IMR-90 (cell line): ENCODE results near the gene PRODH. TPM values are rescaled to one million over a fixed set of nuclear protein-coding genes. Genes with fewer than 3 reads are reported as not detected.
"Not testable (repeated sequence)": the region's sequence is repeated elsewhere in the genome, so short reads cannot be mapped to it uniquely, and the experiment has no call there.

Experiments
- ATAC-seq: fragments of 200-7000 bp; cut with Tn5 transposase; 2 replicates; pipeline ENCODE4 v1.9.1; 2020; ENCODE audit warnings: low read depth, mild to moderate bottlenecking, moderate library complexity
- BruUV-seq: library from RNA; stranded (reverse); fragments of 400-500 nt; replicated peaks from 2 replicates; lab custom pipeline; 2021; lab: Mats Ljungman, UMichigan
- CTCF ChIA-PET: fragments of 300-600 bp; formaldehyde crosslinking; extraction: SDS; loops from one replicate; lab custom pipeline; 2021; ENCODE audit warnings: antibody characterized with exemption; lab: Yijun Ruan, JAX
- POLR2A ChIA-PET: fragments of 300-600 bp; sonication (Branson Sonifier 250); formaldehyde crosslinking; loops from one replicate; lab custom pipeline; 2022; ENCODE audit warnings: antibody characterized with exemption; ENCODE audit not compliant: unreplicated experiment; lab: Charles Lee
- DNase-seq: peaks from one replicate; pipeline ENCODE4 v3.0.0; 2013
- H2AFZ ChIP-seq: replicated peaks from 2 replicates; pipeline ENCODE3; 2013; ENCODE audit warnings: low read length, mild to moderate bottlenecking; ENCODE audit not compliant: poor library complexity
- H2AK5ac ChIP-seq: 2 replicates; pipeline ENCODE4 v1.6.1; 2013; ENCODE audit warnings: low read depth, low read length, inconsistent platforms
- H2AK9ac ChIP-seq: replicated peaks from 2 replicates; pipeline ENCODE3; 2013; ENCODE audit warnings: mild to moderate bottlenecking, low read depth, low read length, moderate library complexity; ENCODE audit not compliant: poor library complexity
- H2BK120ac ChIP-seq: 2 replicates; pipeline ENCODE4 v1.6.1; 2013; ENCODE audit warnings: low read depth, low read length, inconsistent platforms
- H2BK15ac ChIP-seq: 3 replicates; pipeline ENCODE4 v1.6.1; 2013; ENCODE audit warnings: low read depth, low read length, inconsistent platforms
- H2BK20ac ChIP-seq: 2 replicates; pipeline ENCODE4 v1.6.1; 2013; ENCODE audit warnings: low read depth, mild to moderate bottlenecking, inconsistent platforms, low read length, moderate library complexity
- H2BK5ac ChIP-seq: 2 replicates; pipeline ENCODE4 v1.6.1; 2013; ENCODE audit warnings: mild to moderate bottlenecking, low read depth, low read length, inconsistent platforms; ENCODE audit not compliant: poor library complexity, severe bottlenecking
- H3K14ac ChIP-seq: replicated peaks from 2 replicates; pipeline ENCODE4 v1.6.1; 2013; ENCODE audit warnings: low read depth, low read length, inconsistent platforms
- H3K18ac ChIP-seq: 2 replicates; pipeline ENCODE4 v1.6.1; 2013; ENCODE audit warnings: low read depth, low read length, control low read depth
- H3K23ac ChIP-seq: 2 replicates; pipeline ENCODE4 v1.6.1; 2013; ENCODE audit warnings: low read depth, low read length, inconsistent platforms
- H3K27ac ChIP-seq: 2 replicates; pipeline ENCODE4 v1.5.1; 2013; ENCODE audit warnings: mild to moderate bottlenecking, control low read depth, low read length; ENCODE audit not compliant: insufficient read depth
- H3K27me3 ChIP-seq: 2 replicates; pipeline ENCODE4 v1.6.1; 2013; ENCODE audit warnings: low read length; ENCODE audit not compliant: control insufficient read depth, insufficient read depth
- H3K36me3 ChIP-seq: 2 replicates; pipeline ENCODE4 v1.6.1; 2013; ENCODE audit warnings: low read length, mixed read lengths; ENCODE audit not compliant: control insufficient read depth, insufficient read depth
- H3K4ac ChIP-seq: 2 replicates; pipeline ENCODE4 v1.6.1; 2013; ENCODE audit warnings: low read depth, low read length, inconsistent platforms
- H3K4me1 ChIP-seq: 2 replicates; pipeline ENCODE4 v1.6.1; 2013; ENCODE audit warnings: low read length, mixed read lengths; ENCODE audit not compliant: control insufficient read depth, insufficient read depth
- H3K4me2 ChIP-seq: 2 replicates; pipeline ENCODE4 v1.6.1; 2013; ENCODE audit warnings: low read depth, mild to moderate bottlenecking, control low read depth, low read length, moderate library complexity
- H3K4me3 ChIP-seq: 2 replicates; pipeline ENCODE4 v1.5.1; 2013; ENCODE audit warnings: low read depth, mild to moderate bottlenecking, control low read depth, low read length, moderate library complexity; ENCODE audit not compliant: insufficient read depth
- H3K56ac ChIP-seq: 2 replicates; pipeline ENCODE4 v1.6.1; 2013; ENCODE audit warnings: low read length, inconsistent platforms; ENCODE audit not compliant: insufficient read depth; ENCODE audit errors: extremely low read depth
- H3K79me1 ChIP-seq, 2 experiments: 2 replicates each; pipeline ENCODE4 v1.6.1; 2013; ENCODE audit warnings: low read length in 2 of 2, inconsistent platforms in 1 of 2, low read depth in 1 of 2
- H3K9ac ChIP-seq: 2 replicates; pipeline ENCODE4 v1.6.1; 2013; ENCODE audit warnings: low read depth, low read length, control low read depth
- H3K9me1 ChIP-seq: 2 replicates; pipeline ENCODE4 v1.6.1; 2013; ENCODE audit warnings: low read length, inconsistent platforms; ENCODE audit not compliant: insufficient read depth
- H3K9me3 ChIP-seq: 2 replicates; pipeline ENCODE4 v1.6.1; 2013; ENCODE audit warnings: low read length; ENCODE audit not compliant: control insufficient read depth, insufficient read depth
- H4K20me1 ChIP-seq: 2 replicates; pipeline ENCODE4 v1.6.1; 2013; ENCODE audit warnings: low read length, inconsistent platforms; ENCODE audit not compliant: insufficient read depth
- H4K5ac ChIP-seq: 2 replicates; pipeline ENCODE4 v1.6.1; 2013; ENCODE audit warnings: mild to moderate bottlenecking, low read depth, low read length, control low read depth
- H4K8ac ChIP-seq, 2 experiments: 2 replicates each; pipeline ENCODE4 v1.6.1; 2013; ENCODE audit warnings: low read depth in 2 of 2, low read length in 2 of 2, control low read depth in 1 of 2, inconsistent platforms in 1 of 2
- H4K91ac ChIP-seq: 2 replicates; pipeline ENCODE4 v1.6.1; 2013; ENCODE audit warnings: low read depth, low read length, inconsistent platforms; ENCODE audit not compliant: insufficient read depth
- RAD21 ChIP-seq: IDR thresholded peaks from 2 replicates; pipeline ENCODE4 v1.6.1; 2012; ENCODE audit warnings: low read length, improper control_type of control experiment
- SMC3 ChIP-seq: fragments of 150-350 bp; IDR thresholded peaks from 2 replicates; pipeline ENCODE4 v1.6.1; 2016; ENCODE audit warnings: low read depth, mild to moderate bottlenecking, antibody characterized with exemption, low read length, moderate library complexity
- WGBS, 2 experiments: methylation state at CpG; one replicate each; pipeline versions ENCODE4 v1.1.5 to v1.1.7; 2013; ENCODE audit warnings: missing lambda C conversion rate in 2 of 2; ENCODE audit not compliant: insufficient read length in 1 of 2; ENCODE audit errors: extremely low coverage in 2 of 2; 5-methylcytosine and 5-hydroxymethylcytosine counted together
- dilution Hi-C: fragments of 300-500 bp; cut with HindIII; formaldehyde crosslinking; loops from one replicate; pipeline ENCODE4 v1.14.3; 2018; ENCODE audit warnings: low sequenced_read_pairs; ENCODE audit not compliant: unreplicated experiment
- in situ Hi-C: fragments of 300-500 bp; cut with MboI; formaldehyde crosslinking; loops from 3 replicates; pipeline ENCODE4 v1.14.3; 2019; ENCODE audit warnings: low sequenced_read_pairs, inconsistent platforms, mixed read lengths
- intact Hi-C: fragments of 100-400 bp; cut with micrococcal nuclease; formaldehyde crosslinking; loops from 2 replicates; pipeline ENCODE4 v1.10.0; 2022
- polyA plus RNA-seq, 3 experiments: library from polyadenylated mRNA; depleted of rRNA; stranded (reverse); fragments of >200 nt; gene quantifications; 2 replicates each; pipeline ENCODE4 v1.2.3, GENCODE V29; 2012; ENCODE audit warnings: low replicate concordance in 1 of 3
- total RNA-seq: library from RNA; depleted of rRNA; stranded (reverse); fragments of >200 nt; gene quantifications from 2 replicates; pipeline ENCODE4 v1.2.3, GENCODE V29; 2012
- TF ChIP-seq, protein P1 (sequence below): conservative IDR thresholded peaks from 2 replicates; pipeline ENCODE4 v1.5.1; 2012; ENCODE audit warnings: mild to moderate bottlenecking, low read depth, low read length, improper control_type of control experiment

The PRODH gene
- total and polyA plus RNA-seq, 2 of the 4 experiments (the other 2 are of a cell fraction), result 0.02 TPM; not detected in 1

- H3K9ac ChIP-seq, POLR2A ChIA-PET, H3K23ac ChIP-seq, H3K14ac ChIP-seq, H4K20me1 ChIP-seq, H3K4me3 ChIP-seq, H3K4ac ChIP-seq, H3K9me1 ChIP-seq, H3K4me1 ChIP-seq, H3K9me3 ChIP-seq, H2BK15ac ChIP-seq, H3K56ac ChIP-seq, H2BK5ac ChIP-seq, H4K91ac ChIP-seq, H2BK20ac ChIP-seq, H2AFZ ChIP-seq, BruUV-seq, H3K36me3 ChIP-seq, H3K18ac ChIP-seq, H3K27ac ChIP-seq, H3K79me1 ChIP-seq, H4K5ac ChIP-seq, dilution Hi-C loops, H2AK5ac ChIP-seq, H4K8ac ChIP-seq, H2BK120ac ChIP-seq, H2AK9ac ChIP-seq, H3K4me2 ChIP-seq, intact Hi-C loops: not testable (repeated sequence)
- TF ChIP-seq, protein P1, sequence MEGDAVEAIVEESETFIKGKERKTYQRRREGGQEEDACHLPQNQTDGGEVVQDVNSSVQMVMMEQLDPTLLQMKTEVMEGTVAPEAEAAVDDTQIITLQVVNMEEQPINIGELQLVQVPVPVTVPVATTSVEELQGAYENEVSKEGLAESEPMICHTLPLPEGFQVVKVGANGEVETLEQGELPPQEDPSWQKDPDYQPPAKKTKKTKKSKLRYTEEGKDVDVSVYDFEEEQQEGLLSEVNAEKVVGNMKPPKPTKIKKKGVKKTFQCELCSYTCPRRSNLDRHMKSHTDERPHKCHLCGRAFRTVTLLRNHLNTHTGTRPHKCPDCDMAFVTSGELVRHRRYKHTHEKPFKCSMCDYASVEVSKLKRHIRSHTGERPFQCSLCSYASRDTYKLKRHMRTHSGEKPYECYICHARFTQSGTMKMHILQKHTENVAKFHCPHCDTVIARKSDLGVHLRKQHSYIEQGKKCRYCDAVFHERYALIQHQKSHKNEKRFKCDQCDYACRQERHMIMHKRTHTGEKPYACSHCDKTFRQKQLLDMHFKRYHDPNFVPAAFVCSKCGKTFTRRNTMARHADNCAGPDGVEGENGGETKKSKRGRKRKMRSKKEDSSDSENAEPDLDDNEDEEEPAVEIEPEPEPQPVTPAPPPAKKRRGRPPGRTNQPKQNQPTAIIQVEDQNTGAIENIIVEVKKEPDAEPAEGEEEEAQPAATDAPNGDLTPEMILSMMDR, result peak; percentile 80
- TF ChIP-seq SMC3 (peak; percentile 63), RAD21 (peak; percentile 85)
- DNase-seq (peak; percentile 25), ATAC-seq (peak; percentile 99)
- H3K27me3 ChIP-seq, result peaks cover 16% of the 10 kb centered on the region
- CTCF ChIA-PET, result interaction anchor here (0.7 kb wide), 1 partner anchor 19 kb away, joined by 3 read pairs; the partner anchor contains the start of gene PRODH
- 0% methylated on average over 2 of the region's 14 CpGs; no CpG with 5 or more reads in 1 of the 2 experiments for WGBS, 2 experiments
- in situ Hi-C loops, result loop anchor here (25.0 kb wide), 1 partner anchor 408 kb away; no protein-coding TSS in a partner anchor
Measured at GRCh38 chr22:18954303-18954989, 18.4 kb upstream of the PRODH start.

GRCh38 chr22:18953128-18953527 is 17.0 kb upstream of the PRODH start:
- intact Hi-C loops, H3K4me3 ChIP-seq: not testable (repeated sequence)
- no CpG with 5 or more reads among the region's 14 CpGs for WGBS, 2 experiments

More at GRCh38 chr22:18953128-18953527, 17.0 kb upstream of the PRODH start:
- POLR2A ChIA-PET, H3K9me3 ChIP-seq, DNase-seq, H3K4me1 ChIP-seq, H3K27ac ChIP-seq, CTCF ChIA-PET, H3K9me1 ChIP-seq, H3K18ac ChIP-seq, H4K5ac ChIP-seq, dilution Hi-C loops, H2AK9ac ChIP-seq, H3K36me3 ChIP-seq, H4K20me1 ChIP-seq, H2AK5ac ChIP-seq, H3K56ac ChIP-seq, H3K9ac ChIP-seq, H3K4ac ChIP-seq, H4K91ac ChIP-seq, H3K14ac ChIP-seq, H2BK120ac ChIP-seq, H3K23ac ChIP-seq, BruUV-seq, H2AFZ ChIP-seq, H2BK15ac ChIP-seq, H3K79me1 ChIP-seq, H4K8ac ChIP-seq, H2BK5ac ChIP-seq, H2BK20ac ChIP-seq, H3K4me2 ChIP-seq, ATAC-seq: not testable (repeated sequence)
- in situ Hi-C loops, result loop anchor here (25.0 kb wide), 1 partner anchor 409 kb away; no protein-coding TSS in a partner anchor
- H3K27me3 ChIP-seq, result peaks cover 21% of the 10 kb centered on the region
